ENCODE data around the gene MMD2. TPM values are rescaled to one million over a fixed set of nuclear protein-coding genes. Genes with fewer than 3 reads are reported as not detected.

Gene MMD2
- total RNA-seq, 1 experiment from 2014 or later: not detected

DNA sequence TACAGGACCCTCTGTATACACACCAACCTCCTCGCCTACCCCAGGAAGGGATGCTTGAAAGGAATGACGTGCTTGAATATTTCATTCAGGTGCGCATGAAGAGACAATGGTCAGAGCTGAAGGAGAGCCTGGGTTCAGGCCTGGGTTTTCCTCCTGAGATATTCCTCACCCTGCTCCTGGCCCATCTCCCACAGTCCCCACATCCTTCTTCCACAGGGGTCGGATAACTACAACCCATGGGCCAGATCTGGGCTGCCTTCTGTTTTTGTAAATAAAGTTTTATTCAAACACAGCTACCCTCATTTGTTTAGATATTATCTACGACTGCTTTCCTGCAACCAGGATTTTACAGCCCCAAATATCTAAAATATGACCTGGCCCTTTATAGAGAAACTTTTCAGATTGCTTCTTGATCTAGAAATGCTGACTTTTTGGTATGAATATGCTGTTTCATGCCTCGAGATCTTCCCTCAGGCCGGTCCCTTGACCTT, 73.6 kb downstream of the MMD2 start (continued):
- TF ChIP-seq, protein P1, sequence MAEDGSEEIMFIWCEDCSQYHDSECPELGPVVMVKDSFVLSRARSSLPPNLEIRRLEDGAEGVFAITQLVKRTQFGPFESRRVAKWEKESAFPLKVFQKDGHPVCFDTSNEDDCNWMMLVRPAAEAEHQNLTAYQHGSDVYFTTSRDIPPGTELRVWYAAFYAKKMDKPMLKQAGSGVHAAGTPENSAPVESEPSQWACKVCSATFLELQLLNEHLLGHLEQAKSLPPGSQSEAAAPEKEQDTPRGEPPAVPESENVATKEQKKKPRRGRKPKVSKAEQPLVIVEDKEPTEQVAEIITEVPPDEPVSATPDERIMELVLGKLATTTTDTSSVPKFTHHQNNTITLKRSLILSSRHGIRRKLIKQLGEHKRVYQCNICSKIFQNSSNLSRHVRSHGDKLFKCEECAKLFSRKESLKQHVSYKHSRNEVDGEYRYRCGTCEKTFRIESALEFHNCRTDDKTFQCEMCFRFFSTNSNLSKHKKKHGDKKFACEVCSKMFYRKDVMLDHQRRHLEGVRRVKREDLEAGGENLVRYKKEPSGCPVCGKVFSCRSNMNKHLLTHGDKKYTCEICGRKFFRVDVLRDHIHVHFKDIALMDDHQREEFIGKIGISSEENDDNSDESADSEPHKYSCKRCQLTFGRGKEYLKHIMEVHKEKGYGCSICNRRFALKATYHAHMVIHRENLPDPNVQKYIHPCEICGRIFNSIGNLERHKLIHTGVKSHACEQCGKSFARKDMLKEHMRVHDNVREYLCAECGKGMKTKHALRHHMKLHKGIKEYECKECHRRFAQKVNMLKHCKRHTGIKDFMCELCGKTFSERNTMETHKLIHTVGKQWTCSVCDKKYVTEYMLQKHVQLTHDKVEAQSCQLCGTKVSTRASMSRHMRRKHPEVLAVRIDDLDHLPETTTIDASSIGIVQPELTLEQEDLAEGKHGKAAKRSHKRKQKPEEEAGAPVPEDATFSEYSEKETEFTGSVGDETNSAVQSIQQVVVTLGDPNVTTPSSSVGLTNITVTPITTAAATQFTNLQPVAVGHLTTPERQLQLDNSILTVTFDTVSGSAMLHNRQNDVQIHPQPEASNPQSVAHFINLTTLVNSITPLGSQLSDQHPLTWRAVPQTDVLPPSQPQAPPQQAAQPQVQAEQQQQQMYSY (CRISPR knock-in tag; IDR thresholded peaks at IDR 0.05): no peak
- TF ChIP-seq TCF7 (CRISPR knock-in tag; IDR thresholded peaks at IDR 0.05; ENCODE audit: low read depth) (no peak), ZNF138 (CRISPR knock-in tag; conservative IDR thresholded peaks at IDR 0.05) (no peak)
- TF ChIP-seq, protein P2, sequence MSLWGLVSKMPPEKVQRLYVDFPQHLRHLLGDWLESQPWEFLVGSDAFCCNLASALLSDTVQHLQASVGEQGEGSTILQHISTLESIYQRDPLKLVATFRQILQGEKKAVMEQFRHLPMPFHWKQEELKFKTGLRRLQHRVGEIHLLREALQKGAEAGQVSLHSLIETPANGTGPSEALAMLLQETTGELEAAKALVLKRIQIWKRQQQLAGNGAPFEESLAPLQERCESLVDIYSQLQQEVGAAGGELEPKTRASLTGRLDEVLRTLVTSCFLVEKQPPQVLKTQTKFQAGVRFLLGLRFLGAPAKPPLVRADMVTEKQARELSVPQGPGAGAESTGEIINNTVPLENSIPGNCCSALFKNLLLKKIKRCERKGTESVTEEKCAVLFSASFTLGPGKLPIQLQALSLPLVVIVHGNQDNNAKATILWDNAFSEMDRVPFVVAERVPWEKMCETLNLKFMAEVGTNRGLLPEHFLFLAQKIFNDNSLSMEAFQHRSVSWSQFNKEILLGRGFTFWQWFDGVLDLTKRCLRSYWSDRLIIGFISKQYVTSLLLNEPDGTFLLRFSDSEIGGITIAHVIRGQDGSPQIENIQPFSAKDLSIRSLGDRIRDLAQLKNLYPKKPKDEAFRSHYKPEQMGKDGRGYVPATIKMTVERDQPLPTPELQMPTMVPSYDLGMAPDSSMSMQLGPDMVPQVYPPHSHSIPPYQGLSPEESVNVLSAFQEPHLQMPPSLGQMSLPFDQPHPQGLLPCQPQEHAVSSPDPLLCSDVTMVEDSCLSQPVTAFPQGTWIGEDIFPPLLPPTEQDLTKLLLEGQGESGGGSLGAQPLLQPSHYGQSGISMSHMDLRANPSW (CRISPR knock-in tag; conservative IDR thresholded peaks at IDR 0.05; ENCODE audit: low read depth): no peak
- TF ChIP-seq, protein P3, sequence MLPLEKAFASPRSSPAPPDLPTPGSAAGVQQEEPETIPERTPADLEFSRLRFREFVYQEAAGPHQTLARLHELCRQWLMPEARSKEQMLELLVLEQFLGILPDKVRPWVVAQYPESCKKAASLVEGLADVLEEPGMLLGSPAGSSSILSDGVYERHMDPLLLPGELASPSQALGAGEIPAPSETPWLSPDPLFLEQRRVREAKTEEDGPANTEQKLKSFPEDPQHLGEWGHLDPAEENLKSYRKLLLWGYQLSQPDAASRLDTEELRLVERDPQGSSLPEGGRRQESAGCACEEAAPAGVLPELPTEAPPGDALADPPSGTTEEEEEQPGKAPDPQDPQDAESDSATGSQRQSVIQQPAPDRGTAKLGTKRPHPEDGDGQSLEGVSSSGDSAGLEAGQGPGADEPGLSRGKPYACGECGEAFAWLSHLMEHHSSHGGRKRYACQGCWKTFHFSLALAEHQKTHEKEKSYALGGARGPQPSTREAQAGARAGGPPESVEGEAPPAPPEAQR (CRISPR knock-in tag; IDR thresholded peaks at IDR 0.05): no peak

DNA sequence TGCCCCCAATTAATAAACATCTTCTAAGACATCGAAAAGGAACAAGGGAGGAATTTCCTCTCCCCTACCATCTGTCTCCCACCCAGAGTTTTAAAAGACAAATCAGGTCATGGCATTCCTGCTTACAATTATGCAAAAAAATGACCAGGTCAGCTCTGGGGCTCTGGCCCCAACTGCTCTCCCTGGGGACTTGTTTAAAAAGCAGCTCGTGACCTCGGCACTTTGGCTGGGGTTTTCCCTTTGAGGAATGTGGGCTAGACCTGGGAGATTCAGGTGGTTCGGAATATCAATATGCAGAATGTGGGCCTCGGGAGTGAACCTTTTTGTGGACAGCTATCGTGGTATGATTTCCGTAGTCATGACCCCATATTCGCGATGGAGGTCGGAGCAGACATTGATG, 74.8 kb downstream of the MMD2 start:
- Mint-ChIP-seq H3K27me3 (ENCODE audit: low read depth) (peaks cover 12% of the 10 kb centered on the region; the same call in 1 of the 2 replicates), H3K36me3 (no peaks in the 10 kb centered on the region), H3K4me3 (no peak overlapping the region), H3K4me1 (peaks cover 13% of the 10 kb centered on the region), H3K27ac (no peak overlapping the region), H3K9me3 (no peaks in the 10 kb centered on the region)
- POLR2A ChIA-PET: interaction anchor here (1.0 kb wide), 1 partner anchor 177 kb away, joined by 3 read pairs; no protein-coding TSS in a partner anchor
- no peak for DNase-seq (ENCODE audit: low spot score)
- no peak for ATAC-seq
- CTCF ChIA-PET: interaction anchor here (0.7 to 5.5 kb wide), 47 partner anchors 8 to 593 kb away, joined by 3 to 83 read pairs (median 5); partner anchors contain the start of genes AP5Z1, MMD2, PAPOLB and RBAK
- TF ChIP-seq, protein P4, sequence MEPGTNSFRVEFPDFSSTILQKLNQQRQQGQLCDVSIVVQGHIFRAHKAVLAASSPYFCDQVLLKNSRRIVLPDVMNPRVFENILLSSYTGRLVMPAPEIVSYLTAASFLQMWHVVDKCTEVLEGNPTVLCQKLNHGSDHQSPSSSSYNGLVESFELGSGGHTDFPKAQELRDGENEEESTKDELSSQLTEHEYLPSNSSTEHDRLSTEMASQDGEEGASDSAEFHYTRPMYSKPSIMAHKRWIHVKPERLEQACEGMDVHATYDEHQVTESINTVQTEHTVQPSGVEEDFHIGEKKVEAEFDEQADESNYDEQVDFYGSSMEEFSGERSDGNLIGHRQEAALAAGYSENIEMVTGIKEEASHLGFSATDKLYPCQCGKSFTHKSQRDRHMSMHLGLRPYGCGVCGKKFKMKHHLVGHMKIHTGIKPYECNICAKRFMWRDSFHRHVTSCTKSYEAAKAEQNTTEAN (CRISPR knock-in tag; IDR thresholded peaks at IDR 0.05): no peak
- TF ChIP-seq MYBL2 (CRISPR knock-in tag; IDR thresholded peaks at IDR 0.05): no peak
- TF ChIP-seq ZNF219 (CRISPR knock-in tag; IDR thresholded peaks at IDR 0.05; ENCODE audit: borderline replicate concordance): no peak
- TF ChIP-seq TEAD4 (CRISPR knock-in tag; IDR thresholded peaks at IDR 0.05): no peak
- no peak for TF ChIP-seq ZNF671 (CRISPR knock-in tag; IDR thresholded peaks at IDR 0.05)
- TF ChIP-seq, protein P5, sequence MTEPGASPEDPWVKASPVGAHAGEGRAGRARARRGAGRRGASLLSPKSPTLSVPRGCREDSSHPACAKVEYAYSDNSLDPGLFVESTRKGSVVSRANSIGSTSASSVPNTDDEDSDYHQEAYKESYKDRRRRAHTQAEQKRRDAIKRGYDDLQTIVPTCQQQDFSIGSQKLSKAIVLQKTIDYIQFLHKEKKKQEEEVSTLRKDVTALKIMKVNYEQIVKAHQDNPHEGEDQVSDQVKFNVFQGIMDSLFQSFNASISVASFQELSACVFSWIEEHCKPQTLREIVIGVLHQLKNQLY (CRISPR knock-in tag; IDR thresholded peaks at IDR 0.05): no peak
- no peak for TF ChIP-seq MXD4 (CRISPR knock-in tag; IDR thresholded peaks at IDR 0.05; ENCODE audit: borderline replicate concordance)
- TF ChIP-seq, protein P6, sequence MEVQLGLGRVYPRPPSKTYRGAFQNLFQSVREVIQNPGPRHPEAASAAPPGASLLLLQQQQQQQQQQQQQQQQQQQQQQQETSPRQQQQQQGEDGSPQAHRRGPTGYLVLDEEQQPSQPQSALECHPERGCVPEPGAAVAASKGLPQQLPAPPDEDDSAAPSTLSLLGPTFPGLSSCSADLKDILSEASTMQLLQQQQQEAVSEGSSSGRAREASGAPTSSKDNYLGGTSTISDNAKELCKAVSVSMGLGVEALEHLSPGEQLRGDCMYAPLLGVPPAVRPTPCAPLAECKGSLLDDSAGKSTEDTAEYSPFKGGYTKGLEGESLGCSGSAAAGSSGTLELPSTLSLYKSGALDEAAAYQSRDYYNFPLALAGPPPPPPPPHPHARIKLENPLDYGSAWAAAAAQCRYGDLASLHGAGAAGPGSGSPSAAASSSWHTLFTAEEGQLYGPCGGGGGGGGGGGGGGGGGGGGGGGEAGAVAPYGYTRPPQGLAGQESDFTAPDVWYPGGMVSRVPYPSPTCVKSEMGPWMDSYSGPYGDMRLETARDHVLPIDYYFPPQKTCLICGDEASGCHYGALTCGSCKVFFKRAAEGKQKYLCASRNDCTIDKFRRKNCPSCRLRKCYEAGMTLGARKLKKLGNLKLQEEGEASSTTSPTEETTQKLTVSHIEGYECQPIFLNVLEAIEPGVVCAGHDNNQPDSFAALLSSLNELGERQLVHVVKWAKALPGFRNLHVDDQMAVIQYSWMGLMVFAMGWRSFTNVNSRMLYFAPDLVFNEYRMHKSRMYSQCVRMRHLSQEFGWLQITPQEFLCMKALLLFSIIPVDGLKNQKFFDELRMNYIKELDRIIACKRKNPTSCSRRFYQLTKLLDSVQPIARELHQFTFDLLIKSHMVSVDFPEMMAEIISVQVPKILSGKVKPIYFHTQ (CRISPR knock-in tag; IDR thresholded peaks at IDR 0.05): no peak
- no peak for TF ChIP-seq OVOL2 (CRISPR knock-in tag; IDR thresholded peaks at IDR 0.05; ENCODE audit: borderline replicate concordance)
- no peak for TF ChIP-seq ZNF396 (CRISPR knock-in tag; IDR thresholded peaks at IDR 0.05; ENCODE audit: borderline replicate concordance)
- no peak for TF ChIP-seq ZNF138 (CRISPR knock-in tag; conservative IDR thresholded peaks at IDR 0.05)
- TF ChIP-seq, protein P3 (CRISPR knock-in tag; IDR thresholded peaks at IDR 0.05): no peak
- TF ChIP-seq NFATC4 (CRISPR knock-in tag; IDR thresholded peaks at IDR 0.05): no peak

Measured in WTC11 (cell line).